OCI-LY7 (cell line): ENCODE measurements around the gene CD93.

Experiments used
- CTCF ChIP-seq: fragments of 200-600 bp; sonication (generic); conservative IDR thresholded peaks from 2 replicates; pipeline ENCODE4 v1.5.1; 2014; ENCODE audit warnings: mild to moderate bottlenecking, antibody characterized with exemption, low read length, moderate library complexity, mixed read lengths
- EZH2phosphoT487 ChIP-seq: fragments of 200-600 bp; sonication (generic); IDR thresholded peaks from 2 replicates; pipeline ENCODE4 v1.6.1; 2018; ENCODE audit warnings: low read depth, borderline replicate concordance, mild to moderate bottlenecking, mixed run types, antibody characterized with exemption, low read length, moderate library complexity, mixed read lengths

DNA sequence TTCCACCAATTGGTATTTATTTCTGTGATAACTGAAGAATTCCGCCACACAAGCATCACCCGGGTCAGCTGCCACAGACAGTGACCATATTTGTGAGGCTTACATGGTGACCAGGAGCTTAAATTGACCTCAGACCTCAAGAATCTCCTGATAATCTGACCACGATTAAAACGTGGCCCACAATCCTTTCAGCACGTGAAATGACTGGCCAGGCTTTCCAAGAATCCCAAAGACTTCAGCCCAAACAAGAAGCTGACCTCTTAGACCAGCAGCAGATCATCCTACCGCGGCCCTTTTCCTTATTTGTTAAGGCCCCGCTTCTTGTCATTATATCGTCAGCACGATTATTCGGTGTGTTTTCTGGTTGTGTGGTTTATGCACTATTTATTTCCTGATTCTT lies 45.6 kb upstream of the CD93 start:
- TF ChIP-seq CTCF (no peak), EZH2phosphoT487 (no peak)
